ENCODE measurements around the gene TRPC1. TPM values are rescaled to one million over a fixed set of nuclear protein-coding genes. Genes with fewer than 3 reads are reported as not detected.

Gene TRPC1
- total RNA-seq, 1 donor: 19.9 TPM

DNA sequence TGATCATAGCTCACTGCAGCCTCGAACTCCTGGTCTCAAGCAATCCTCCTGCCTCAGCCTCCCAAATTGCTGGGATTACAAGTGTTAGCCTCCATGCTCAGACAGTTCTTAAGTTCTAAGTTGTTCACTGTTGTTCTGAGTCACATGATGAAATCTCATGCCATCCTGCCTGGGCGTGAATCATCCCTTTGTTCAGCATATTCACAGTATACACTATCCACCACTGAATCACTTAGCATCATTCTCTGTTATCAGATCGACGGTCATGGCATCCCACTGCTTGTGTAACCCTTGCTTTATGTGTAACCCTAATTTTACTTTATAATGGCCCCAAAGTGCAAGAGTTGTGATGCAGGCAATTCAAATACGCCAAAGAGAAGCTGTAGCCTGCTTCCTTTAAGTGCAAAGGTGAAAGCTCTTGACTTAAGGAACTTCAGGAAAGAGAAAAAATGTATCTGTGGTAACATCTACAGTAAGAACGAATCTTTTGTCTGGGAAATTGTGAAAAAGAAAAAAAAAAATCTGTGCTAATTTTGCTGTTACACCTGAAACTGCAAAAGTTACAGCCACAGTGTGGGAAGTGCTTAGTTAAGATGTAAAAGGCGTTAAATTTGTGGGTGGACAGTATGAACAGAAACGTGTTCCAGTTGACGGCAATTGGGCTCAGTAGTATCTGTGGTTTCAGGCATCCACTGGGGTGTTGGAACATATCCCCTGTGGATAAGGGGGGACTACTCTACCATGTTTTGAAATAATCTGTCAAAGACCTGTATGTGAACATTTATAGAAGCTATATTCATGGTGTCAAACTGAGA, 84.5 kb downstream of the TRPC1 start:
- no peak overlapping the region for H2AFZ ChIP-seq (ENCODE audit: low read length)
- H3K4me1 ChIP-seq (ENCODE audit: insufficient read depth, low read length): no peaks in the 10 kb centered on the region
- TF ChIP-seq, protein P1, sequence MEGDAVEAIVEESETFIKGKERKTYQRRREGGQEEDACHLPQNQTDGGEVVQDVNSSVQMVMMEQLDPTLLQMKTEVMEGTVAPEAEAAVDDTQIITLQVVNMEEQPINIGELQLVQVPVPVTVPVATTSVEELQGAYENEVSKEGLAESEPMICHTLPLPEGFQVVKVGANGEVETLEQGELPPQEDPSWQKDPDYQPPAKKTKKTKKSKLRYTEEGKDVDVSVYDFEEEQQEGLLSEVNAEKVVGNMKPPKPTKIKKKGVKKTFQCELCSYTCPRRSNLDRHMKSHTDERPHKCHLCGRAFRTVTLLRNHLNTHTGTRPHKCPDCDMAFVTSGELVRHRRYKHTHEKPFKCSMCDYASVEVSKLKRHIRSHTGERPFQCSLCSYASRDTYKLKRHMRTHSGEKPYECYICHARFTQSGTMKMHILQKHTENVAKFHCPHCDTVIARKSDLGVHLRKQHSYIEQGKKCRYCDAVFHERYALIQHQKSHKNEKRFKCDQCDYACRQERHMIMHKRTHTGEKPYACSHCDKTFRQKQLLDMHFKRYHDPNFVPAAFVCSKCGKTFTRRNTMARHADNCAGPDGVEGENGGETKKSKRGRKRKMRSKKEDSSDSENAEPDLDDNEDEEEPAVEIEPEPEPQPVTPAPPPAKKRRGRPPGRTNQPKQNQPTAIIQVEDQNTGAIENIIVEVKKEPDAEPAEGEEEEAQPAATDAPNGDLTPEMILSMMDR (IDR thresholded peaks at IDR 0.05; ENCODE audit: extremely low read depth, low read depth, low read length): no peak
- no peaks in the 10 kb centered on the region for H3K9me3 ChIP-seq (ENCODE audit: low read depth, low read length)
- no peak overlapping the region for H3K4me3 ChIP-seq (ENCODE audit: insufficient read depth, low read length)
- no peaks in the 10 kb centered on the region for H3K79me2 ChIP-seq (ENCODE audit: insufficient read depth, low read length)
- peaks cover 5% of the 10 kb centered on the region for H3K36me3 ChIP-seq (ENCODE audit: insufficient read depth, low read length)
- no peaks in the 10 kb centered on the region for H3K27me3 ChIP-seq (ENCODE audit: insufficient read depth, low read length)
- DNase-seq (ENCODE audit: insufficient read length, low spot score, missing footprints): peak; percentile 85
- no peak overlapping the region for H3K4me2 ChIP-seq (ENCODE audit: insufficient read depth, low read length)
- H3K27ac ChIP-seq (ENCODE audit: low read depth, low read length): peak overlapping the region; percentile 19
- H4K20me1 ChIP-seq (ENCODE audit: insufficient read depth, low read length): no peaks in the 10 kb centered on the region

DNA sequence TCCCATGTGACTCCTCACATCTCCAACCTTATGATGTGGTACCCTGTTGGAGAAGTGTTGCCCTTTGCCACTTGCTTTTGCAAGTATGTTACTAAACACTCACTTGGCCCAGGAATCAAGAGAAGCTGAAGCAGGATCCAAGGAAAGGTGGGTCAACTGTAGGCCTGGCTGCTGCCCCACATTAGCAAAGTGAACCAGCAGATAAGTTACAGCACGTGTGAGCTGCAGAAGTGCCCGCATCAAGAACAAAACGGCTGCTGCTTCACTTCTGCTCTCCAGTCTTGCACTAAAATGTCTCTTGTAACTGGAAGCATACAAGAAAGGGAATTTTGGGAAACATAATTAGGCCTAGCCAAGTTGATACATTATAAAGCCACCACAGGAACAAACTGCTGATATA, 85.4 kb downstream of the TRPC1 start:
- Histone ChIP-seq H3K27me3 (ENCODE audit: insufficient read depth, low read length) (no peaks in the 10 kb centered on the region), H3K9me3 (ENCODE audit: low read depth, low read length) (no peaks in the 10 kb centered on the region), H3K4me3 (ENCODE audit: insufficient read depth, low read length) (no peak overlapping the region), H3K4me1 (ENCODE audit: insufficient read depth, low read length) (no peaks in the 10 kb centered on the region), H3K36me3 (ENCODE audit: insufficient read depth, low read length) (peaks cover 5% of the 10 kb centered on the region), H3K79me2 (ENCODE audit: insufficient read depth, low read length) (no peaks in the 10 kb centered on the region), H4K20me1 (ENCODE audit: insufficient read depth, low read length) (no peaks in the 10 kb centered on the region), H3K27ac (ENCODE audit: low read depth, low read length) (no peak overlapping the region), H2AFZ (ENCODE audit: low read length) (no peak overlapping the region), H3K4me2 (ENCODE audit: insufficient read depth, low read length) (no peak overlapping the region)
- no peak for DNase-seq (ENCODE audit: insufficient read length, low spot score, missing footprints)
- TF ChIP-seq, protein P1 (IDR thresholded peaks at IDR 0.05; ENCODE audit: extremely low read depth, low read depth, low read length): no peak

DNA sequence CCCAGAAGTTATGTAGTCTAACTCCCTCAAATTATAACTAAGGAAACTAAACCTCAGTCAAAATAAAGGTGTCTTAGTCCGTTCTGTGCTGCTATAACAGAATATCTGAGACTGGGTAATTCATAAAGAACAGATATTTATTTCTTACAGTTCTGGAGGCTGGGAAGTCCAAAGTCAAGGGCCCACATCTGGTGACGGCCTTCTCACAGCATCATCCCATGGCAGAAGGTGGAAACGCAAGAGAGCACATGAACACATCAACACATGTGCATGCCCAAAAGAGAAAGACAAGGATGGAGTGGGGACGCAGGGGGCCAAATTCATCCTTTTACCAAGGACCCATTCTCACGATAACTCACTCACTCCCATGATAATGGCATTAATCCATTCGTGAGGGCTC, 92.0 kb downstream of the TRPC1 start:
- no peaks in the 10 kb centered on the region for H3K36me3 ChIP-seq (ENCODE audit: insufficient read depth, low read length)
- no peaks in the 10 kb centered on the region for H3K9me3 ChIP-seq (ENCODE audit: low read depth, low read length)
- no peak overlapping the region for H3K4me3 ChIP-seq (ENCODE audit: insufficient read depth, low read length)
- no peak overlapping the region for H3K4me2 ChIP-seq (ENCODE audit: insufficient read depth, low read length)
- TF ChIP-seq, protein P1 (IDR thresholded peaks at IDR 0.05; ENCODE audit: extremely low read depth, low read depth, low read length): no peak
- H4K20me1 ChIP-seq (ENCODE audit: insufficient read depth, low read length): no peaks in the 10 kb centered on the region
- H3K27ac ChIP-seq (ENCODE audit: low read depth, low read length): no peak overlapping the region
- no peaks in the 10 kb centered on the region for H3K4me1 ChIP-seq (ENCODE audit: insufficient read depth, low read length)
- no peak overlapping the region for H2AFZ ChIP-seq (ENCODE audit: low read length)
- no peaks in the 10 kb centered on the region for H3K79me2 ChIP-seq (ENCODE audit: insufficient read depth, low read length)
- no peaks in the 10 kb centered on the region for H3K27me3 ChIP-seq (ENCODE audit: insufficient read depth, low read length)
- DNase-seq (ENCODE audit: insufficient read length, low spot score, missing footprints): no peak

DNA sequence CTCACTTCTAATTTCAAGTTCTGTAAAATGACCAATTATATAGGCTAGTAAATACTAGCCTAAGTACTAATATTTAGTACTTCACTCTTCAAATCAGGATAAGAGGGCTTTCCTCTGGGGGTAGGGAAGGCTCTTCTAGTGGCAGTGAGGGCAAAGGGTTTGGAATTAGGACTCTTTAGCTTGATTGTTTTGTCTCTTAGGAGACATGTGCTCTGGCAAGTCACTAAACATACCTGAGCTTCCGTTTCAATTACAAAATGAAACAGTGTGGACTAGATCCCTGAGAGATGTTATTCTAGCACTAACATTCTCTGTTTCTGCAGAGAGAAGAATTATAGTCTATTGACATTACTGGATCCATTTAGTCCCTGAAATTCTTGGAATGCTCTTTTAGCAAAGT, 93.5 kb downstream of the TRPC1 start:
- H2AFZ ChIP-seq (ENCODE audit: low read length): no peak overlapping the region
- no peak overlapping the region for H3K4me2 ChIP-seq (ENCODE audit: insufficient read depth, low read length)
- no peaks in the 10 kb centered on the region for H3K27me3 ChIP-seq (ENCODE audit: insufficient read depth, low read length)
- no peaks in the 10 kb centered on the region for H3K79me2 ChIP-seq (ENCODE audit: insufficient read depth, low read length)
- no peak overlapping the region for H3K27ac ChIP-seq (ENCODE audit: low read depth, low read length)
- no peak overlapping the region for H3K4me3 ChIP-seq (ENCODE audit: insufficient read depth, low read length)
- DNase-seq (ENCODE audit: insufficient read length, low spot score, missing footprints): no peak
- no peaks in the 10 kb centered on the region for H4K20me1 ChIP-seq (ENCODE audit: insufficient read depth, low read length)
- no peaks in the 10 kb centered on the region for H3K4me1 ChIP-seq (ENCODE audit: insufficient read depth, low read length)
- no peaks in the 10 kb centered on the region for H3K9me3 ChIP-seq (ENCODE audit: low read depth, low read length)
- no peaks in the 10 kb centered on the region for H3K36me3 ChIP-seq (ENCODE audit: insufficient read depth, low read length)
- TF ChIP-seq, protein P1 (IDR thresholded peaks at IDR 0.05; ENCODE audit: extremely low read depth, low read depth, low read length): no peak

Measured in osteoblast (primary cell).